ENCODE results near the gene CDH4.
"Not testable (repeated sequence)": the region's sequence is repeated elsewhere in the genome, so short reads cannot be mapped to it uniquely, and the experiment has no call there.

CDH4 gene

GRCh38 chr20:61940491-61940890 is 688.4 kb downstream of the CDH4 start:
- no peak for DNase-seq (ENCODE audit: low read depth in 2 of 2)

DNA sequence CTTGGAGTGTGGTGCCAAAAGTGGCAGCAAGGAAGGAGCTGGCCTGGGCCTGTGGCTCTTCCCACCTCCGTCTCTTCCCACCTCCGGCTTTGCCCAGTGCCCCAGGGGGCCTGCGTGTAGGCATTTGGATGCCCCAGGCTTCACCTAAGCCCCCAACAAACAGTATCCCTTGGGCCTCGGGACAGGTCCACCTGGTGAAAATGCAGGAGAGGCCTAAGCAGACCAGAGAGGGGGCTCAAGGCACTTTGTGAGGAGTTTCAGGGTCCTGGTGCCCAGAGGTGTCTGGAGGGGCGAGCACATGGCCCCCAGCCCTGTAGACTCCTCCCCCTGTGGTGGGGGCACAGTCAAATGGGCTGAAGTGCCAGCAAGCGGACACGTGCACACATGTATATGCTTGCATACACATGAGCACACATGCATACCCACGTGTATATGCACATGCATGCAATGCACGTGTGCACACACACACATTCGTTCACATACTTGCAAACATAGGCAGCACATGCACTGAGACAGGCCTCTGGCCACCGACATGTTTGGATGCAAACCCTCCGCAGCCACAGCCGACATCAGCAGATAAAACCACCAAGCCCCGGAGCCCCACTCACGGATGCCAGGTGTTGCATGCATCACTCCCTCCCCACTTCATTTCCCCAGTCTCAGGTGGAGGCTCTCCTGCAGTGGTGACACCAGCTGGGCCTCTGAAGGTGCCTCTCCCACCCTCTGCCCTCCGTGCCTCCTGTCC is 689.1 kb downstream of the CDH4 start:
- DNase-seq (ENCODE audit: low read depth in 2 of 2): no peak

- no peak for DNase-seq (ENCODE audit: low read depth in 2 of 2)
These were observed 689.8 kb downstream of the CDH4 start for GRCh38 chr20:61941721-61942405.

- DNase-seq (ENCODE audit: low read depth in 2 of 2): no peak
These were observed 690.5 kb downstream of the CDH4 start for GRCh38 chr20:61942526-61942925.

- DNase-seq (ENCODE audit: low read depth in 2 of 2): not testable (repeated sequence)
These were observed 692.9 kb downstream of the CDH4 start for GRCh38 chr20:61944967-61945366.

DNA sequence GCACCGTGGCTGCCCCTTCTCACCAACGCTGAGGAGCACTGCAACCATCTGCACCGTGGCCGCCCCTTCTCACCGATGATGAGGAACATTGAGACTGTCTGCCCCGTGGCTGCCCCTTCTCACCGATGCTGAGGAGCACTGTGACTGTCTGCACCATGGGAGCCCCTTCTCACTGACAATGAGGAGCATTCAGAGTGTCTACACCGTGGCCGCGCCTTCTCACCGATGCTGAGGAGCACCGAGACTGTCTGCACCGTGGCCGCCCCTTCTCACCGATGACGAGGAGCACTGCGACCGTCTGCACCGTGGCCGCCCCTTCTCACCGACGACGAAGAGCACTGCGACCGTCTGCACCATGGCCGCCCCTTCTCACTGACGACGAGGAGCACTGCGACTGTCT is 693.4 kb downstream of the CDH4 start:
- DNase-seq (ENCODE audit: low read depth in 2 of 2): not testable (repeated sequence)

DNA sequence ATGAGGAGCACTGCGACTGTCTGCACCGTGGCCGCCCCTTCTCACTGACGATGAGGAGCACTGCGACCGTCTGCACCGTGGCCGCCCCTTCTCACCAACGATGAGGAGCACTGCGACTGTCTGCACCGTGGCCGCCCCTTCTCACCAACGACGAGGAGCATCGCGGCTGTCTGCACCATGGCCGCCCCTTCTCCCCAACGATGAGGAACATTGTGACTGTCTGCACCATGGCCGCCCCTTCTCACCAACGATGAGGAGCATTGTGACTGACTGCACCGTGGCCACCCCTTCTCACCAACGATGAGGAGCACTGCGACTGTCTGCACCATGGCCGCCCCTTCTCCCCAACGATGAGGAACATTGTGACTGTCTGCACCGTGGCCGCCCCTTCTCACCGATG is 696.0 kb downstream of the CDH4 start:
- not testable (repeated sequence) for DNase-seq (ENCODE audit: low read depth in 2 of 2)

DNA sequence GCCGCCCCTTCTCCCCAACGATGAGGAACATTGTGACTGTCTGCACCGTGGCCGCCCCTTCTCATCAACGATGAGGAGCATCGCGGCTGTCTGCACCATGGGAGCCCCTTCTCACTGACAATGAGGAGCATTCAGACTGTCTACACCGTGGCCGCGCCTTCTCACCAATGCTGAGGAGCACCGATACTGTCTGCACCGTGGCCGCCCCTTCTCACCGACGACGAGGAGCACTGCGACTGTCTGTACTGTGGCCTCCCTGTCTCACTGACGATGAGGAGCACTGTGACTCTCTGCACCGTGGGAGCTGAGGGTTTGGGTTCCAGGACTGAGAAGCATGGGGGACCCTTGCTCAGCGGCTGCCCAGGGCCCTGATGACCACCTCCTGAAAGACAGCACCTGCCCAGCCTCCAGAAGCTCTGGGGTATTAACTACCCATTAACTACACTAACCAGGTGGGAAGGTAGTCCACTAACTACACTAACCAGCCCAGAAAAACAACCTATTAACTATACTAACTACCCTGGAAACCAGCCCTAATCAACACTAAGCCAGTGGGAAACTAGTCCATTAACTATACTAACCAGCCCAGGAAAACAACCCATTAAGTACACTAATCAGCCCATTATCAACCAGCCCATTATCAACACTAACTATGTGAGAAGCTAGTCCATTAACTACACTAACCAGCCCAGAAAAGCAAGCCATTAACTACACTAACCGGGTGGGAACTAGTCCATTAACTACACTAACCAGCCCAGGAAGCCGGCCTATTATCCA is 696.7 kb downstream of the CDH4 start:
- DNase-seq (ENCODE audit: low read depth in 2 of 2): no peak

GRCh38 chr20:61949363-61949713 is 697.3 kb downstream of the CDH4 start:
- DNase-seq (ENCODE audit: low read depth in 2 of 2): no peak

GRCh38 chr20:61949714-61950640 is 697.9 kb downstream of the CDH4 start:
- DNase-seq (ENCODE audit: low read depth in 2 of 2): no peak

DNA sequence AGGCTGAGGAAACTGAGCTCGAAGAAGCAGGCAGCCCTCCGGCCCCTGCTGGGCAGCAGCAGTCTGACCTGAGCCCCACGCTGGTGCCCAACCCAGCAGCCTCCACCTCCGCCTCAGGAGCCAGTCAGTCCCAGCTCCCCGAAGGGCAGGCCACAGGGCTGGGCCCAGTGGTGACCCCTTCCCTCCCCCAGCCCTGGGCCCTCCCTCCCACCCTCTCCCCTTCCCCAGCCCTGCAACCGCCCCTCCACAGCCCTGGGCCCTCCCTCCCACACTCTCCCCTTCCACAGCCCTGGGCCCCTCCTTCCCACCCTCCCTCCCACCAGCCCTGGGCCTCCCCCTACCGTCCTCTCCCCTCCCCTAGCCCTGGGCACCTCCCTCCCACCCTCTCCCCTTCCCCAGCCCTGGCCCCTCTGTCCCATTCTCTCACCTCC is 698.6 kb downstream of the CDH4 start:
- no peak for DNase-seq (ENCODE audit: low read depth in 2 of 2)

- no peak for DNase-seq (ENCODE audit: low read depth in 2 of 2)
These were observed 699.9 kb downstream of the CDH4 start for GRCh38 chr20:61951695-61952533.

GRCh38 chr20:61953037-61954021 is 701.3 kb downstream of the CDH4 start:
- DNase-seq (ENCODE audit: low read depth in 2 of 2): no peak

DNA sequence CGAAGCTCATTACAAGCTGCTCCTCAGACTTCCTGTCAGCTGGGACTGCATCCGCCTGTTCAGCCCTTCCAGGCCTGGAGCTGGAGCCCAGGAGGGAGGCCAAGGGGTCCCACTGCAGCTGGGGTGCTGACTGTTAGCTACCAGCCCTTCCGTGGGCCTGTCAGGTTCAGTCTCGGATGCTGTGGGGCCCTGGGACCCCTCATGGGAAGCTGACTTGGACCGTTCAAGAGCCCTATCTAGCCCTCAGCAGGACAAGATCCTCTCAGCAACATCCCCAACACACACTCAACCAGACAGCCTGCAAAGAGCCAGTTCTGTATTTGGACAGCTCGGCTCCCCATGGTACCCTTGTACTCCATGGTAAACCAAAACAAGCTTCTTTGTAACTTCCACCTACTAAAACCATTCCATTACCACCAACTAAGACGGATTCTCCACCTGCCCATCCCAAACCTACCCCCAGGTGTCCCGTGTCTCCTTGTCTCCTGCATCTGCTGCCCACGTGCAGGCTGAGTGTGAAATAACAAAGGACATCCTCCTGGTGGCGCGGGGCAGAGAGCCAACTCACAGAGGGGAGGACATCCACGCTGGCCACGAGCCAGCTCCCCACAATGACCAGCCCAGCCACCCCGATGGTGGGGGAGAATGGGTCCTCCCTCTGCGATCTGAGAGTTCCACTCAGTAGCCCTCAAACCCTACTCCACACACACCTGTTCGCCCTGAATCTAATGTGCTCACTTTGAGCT is 702.4 kb downstream of the CDH4 start:
- DNase-seq (ENCODE audit: low read depth in 2 of 2): no peak

DNA sequence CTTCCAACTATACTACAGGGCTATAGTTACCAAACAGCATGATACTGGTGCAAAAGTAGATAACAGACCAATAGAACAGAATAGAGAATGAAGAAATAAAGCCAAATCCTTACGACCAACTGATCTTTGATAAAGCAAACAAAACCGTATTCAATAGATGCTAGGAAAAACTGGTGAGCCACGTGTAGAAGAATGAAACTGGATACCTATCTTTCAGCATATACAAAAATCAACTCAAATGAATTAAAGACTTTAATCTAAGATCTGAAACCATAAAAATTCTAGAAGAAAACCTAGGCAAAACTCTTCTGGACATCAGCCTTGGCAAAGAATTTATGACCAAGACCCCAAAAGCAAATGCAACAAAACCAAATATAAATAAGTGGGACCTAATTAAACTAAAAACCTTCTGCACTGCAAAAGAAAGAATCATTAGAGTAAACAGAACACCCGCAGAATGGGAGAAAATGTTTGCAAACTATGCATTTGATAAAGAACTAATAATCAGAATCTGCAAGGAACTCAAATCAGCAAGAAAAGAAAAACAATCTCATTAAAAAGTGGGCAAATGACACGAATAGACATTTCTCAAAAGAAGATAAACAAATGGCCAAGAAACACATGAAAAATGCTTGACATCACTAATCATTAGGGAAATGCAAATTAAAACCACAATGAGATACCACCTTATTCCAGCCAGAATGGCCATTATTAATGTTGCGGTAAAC is 703.8 kb downstream of the CDH4 start:
- DNase-seq (ENCODE audit: low read depth in 2 of 2): no peak

GRCh38 chr20:61956396-61957342 is 704.6 kb downstream of the CDH4 start:
- DNase-seq (ENCODE audit: low read depth in 2 of 2): no peak

All from stimulated activated CD4-positive, alpha-beta T cell treated with anti-CD3 and anti-CD28 coated beads, Interleukin-4, amount 100 ng/mL, for 48 hours (primary cell).